Fibroblast of lung (primary cell): ENCODE data around the gene SCN8A.
"Not testable (repeated sequence)": the region's sequence is repeated elsewhere in the genome, so short reads cannot be mapped to it uniquely, and the experiment has no call there.

Source experiments
- CTCF ChIP-seq, 2 donors: IDR thresholded peaks in 1 of 2; conservative IDR thresholded peaks in 1 of 2; 1 replicate in 1 of 2; 2 replicates in 1 of 2; pipeline ENCODE4 v1.5.1; 2011 to 2012; ENCODE audit warnings: low read length in 2 of 2, control low read depth in 1 of 2, inconsistent platforms in 1 of 2, low read depth in 1 of 2, mild to moderate bottlenecking in 1 of 2
- EZH2 ChIP-seq: IDR thresholded peaks from 2 replicates; pipeline ENCODE4 v1.5.1; 2012; ENCODE audit warnings: low read length, control low read depth, mild to moderate bottlenecking; ENCODE audit errors: missing control alignments

GRCh38 chr12:51568271-51569032 lies 22.6 kb upstream of the SCN8A start:
- not testable (repeated sequence) for TF ChIP-seq CTCF (conservative IDR thresholded peaks at IDR 0.05 in 1 of 2, IDR thresholded peaks at IDR 0.05 in 1 of 2; ENCODE audit: low read depth in 1 of 2, low read length in 2 of 2); EZH2
